A673 (cell line): ENCODE data around the gene TSKS. TPM values are rescaled to one million over a fixed set of nuclear protein-coding genes. Genes with fewer than 3 reads are reported as not detected.
A peak's percentile ranks its signal among the peaks of the same experiment; 100 is the strongest.

Source experiments
- BruUV-seq: library from RNA; stranded (reverse); fragments of 400-500 nt; replicated peaks from 2 replicates; lab custom pipeline; 2021; lab: Mats Ljungman, UMichigan
- CTCF ChIA-PET: fragments of 300-600 bp; sonication (Branson Sonifier 250); formaldehyde crosslinking; loops from one replicate; lab custom pipeline; 2022; ENCODE audit warnings: antibody characterized with exemption; lab: Charles Lee
- POLR2A ChIA-PET: fragments of 300-600 bp; sonication (Branson Sonifier 250); formaldehyde crosslinking; loops from one replicate; lab custom pipeline; 2022; ENCODE audit warnings: antibody characterized with exemption; ENCODE audit not compliant: low non-redundant PET; lab: Charles Lee
- DNase-seq: peaks from one replicate; pipeline ENCODE4 v3.0.0-alpha.2; 2015; ENCODE audit warnings: low spot score
- H3K27ac ChIP-seq: fragments of 200-600 bp; sonication (generic); 2 replicates; pipeline ENCODE4 v1.5.1; 2016; ENCODE audit warnings: mixed run types, low read depth, mild to moderate bottlenecking, mixed read lengths, antibody characterized with exemption, low read length; ENCODE audit not compliant: poor library complexity, severe bottlenecking
- H3K27me3 ChIP-seq: fragments of 200-600 bp; sonication (generic); replicated peaks from 2 replicates; pipeline ENCODE4 v1.6.1; 2017; ENCODE audit warnings: mixed run types, low read depth, mild to moderate bottlenecking, mixed read lengths, antibody characterized with exemption, low read length; ENCODE audit not compliant: insufficient read depth, poor library complexity
- H3K36me3 ChIP-seq: fragments of 200-600 bp; sonication (generic); 2 replicates; pipeline ENCODE4 v1.6.1; 2016; ENCODE audit warnings: mixed run types, mild to moderate bottlenecking, mixed read lengths, antibody characterized with exemption, low read length; ENCODE audit not compliant: insufficient read depth, poor library complexity, severe bottlenecking
- H3K4me1 ChIP-seq: fragments of 200-600 bp; sonication (generic); 2 replicates; pipeline ENCODE4 v1.6.1; 2017; ENCODE audit warnings: mixed run types, mild to moderate bottlenecking, mixed read lengths, antibody characterized with exemption, low read length; ENCODE audit not compliant: insufficient read depth, poor library complexity, severe bottlenecking
- H3K4me3 ChIP-seq: fragments of 200-600 bp; sonication (generic); 2 replicates; pipeline ENCODE4 v1.5.1; 2016; ENCODE audit warnings: low read depth, mixed run types, mild to moderate bottlenecking, mixed read lengths, low read length; ENCODE audit not compliant: poor library complexity, severe bottlenecking
- H3K9me3 ChIP-seq: fragments of 200-600 bp; sonication (generic); 2 replicates; pipeline ENCODE4 v1.6.1; 2016; ENCODE audit warnings: mixed run types, low read depth, mild to moderate bottlenecking, mixed read lengths, antibody characterized with exemption, low read length; ENCODE audit not compliant: poor library complexity, severe bottlenecking
- EZH2 ChIP-seq: fragments of 200-600 bp; sonication (generic); IDR thresholded peaks from 2 replicates; pipeline ENCODE4 v1.6.1; 2017; ENCODE audit warnings: borderline replicate concordance, low read depth, mild to moderate bottlenecking, mixed read lengths, antibody characterized with exemption, low read length; ENCODE audit not compliant: poor library complexity, severe bottlenecking
- intact Hi-C: fragments of 100-400 bp; cut with micrococcal nuclease; formaldehyde crosslinking; loops from one replicate; pipeline ENCODE4 v1.10.0; 2022; ENCODE audit not compliant: unreplicated experiment
- total RNA-seq: library from RNA; stranded (reverse); gene quantifications from 2 replicates; pipeline ENCODE4 v1.2.3, GENCODE V29; 2021
- TF ChIP-seq, protein P1 (sequence below): fragments of 300-800, 200-600 bp; sonication (generic); conservative IDR thresholded peaks from 2 replicates; pipeline ENCODE4 v1.5.1; 2017; ENCODE audit warnings: low read depth, mild to moderate bottlenecking, antibody characterized with exemption, low read length, moderate library complexity, mixed read lengths

Gene TSKS
- total RNA-seq, 1 experiment from 2014 or later = not detected

DNA sequence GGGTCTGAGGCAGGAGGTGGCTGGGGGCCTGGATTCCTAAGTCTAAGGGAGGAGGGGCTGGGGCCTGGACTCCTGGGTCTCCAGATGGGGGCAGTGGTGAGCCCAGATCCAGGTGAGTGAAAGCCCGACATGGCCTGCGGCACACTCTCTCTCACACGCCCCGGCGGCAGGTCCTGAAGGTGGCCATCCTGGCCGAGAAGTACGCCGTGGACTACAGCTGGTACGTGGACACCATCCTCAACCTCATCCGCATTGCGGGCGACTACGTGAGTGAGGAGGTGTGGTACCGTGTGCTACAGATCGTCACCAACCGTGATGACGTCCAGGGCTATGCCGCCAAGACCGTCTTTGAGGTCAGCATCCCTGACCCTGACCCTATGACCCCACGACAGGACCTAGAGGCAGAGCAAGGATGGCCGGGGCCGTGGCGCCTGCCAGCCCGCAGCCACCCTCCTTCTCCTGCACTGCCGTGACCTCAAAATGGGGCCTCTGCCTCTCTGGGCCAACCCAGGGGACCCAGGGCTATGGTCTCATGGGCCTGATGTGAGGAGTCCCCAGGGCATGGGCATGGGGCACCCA, 36.8 kb upstream of the TSKS start:
- DNase-seq = no peak
- Histone ChIP-seq H3K27ac (no peak overlapping the region), H3K36me3 (peaks cover 30% of the 10 kb centered on the region), H3K4me3 (no peak overlapping the region), H3K9me3 (no peaks in the 10 kb centered on the region), H3K4me1 (peaks cover 9% of the 10 kb centered on the region), H3K27me3 (no peaks in the 10 kb centered on the region)
- POLR2A ChIA-PET = no interaction called here
- CTCF ChIA-PET = no interaction called here
- TF ChIP-seq, protein P1, sequence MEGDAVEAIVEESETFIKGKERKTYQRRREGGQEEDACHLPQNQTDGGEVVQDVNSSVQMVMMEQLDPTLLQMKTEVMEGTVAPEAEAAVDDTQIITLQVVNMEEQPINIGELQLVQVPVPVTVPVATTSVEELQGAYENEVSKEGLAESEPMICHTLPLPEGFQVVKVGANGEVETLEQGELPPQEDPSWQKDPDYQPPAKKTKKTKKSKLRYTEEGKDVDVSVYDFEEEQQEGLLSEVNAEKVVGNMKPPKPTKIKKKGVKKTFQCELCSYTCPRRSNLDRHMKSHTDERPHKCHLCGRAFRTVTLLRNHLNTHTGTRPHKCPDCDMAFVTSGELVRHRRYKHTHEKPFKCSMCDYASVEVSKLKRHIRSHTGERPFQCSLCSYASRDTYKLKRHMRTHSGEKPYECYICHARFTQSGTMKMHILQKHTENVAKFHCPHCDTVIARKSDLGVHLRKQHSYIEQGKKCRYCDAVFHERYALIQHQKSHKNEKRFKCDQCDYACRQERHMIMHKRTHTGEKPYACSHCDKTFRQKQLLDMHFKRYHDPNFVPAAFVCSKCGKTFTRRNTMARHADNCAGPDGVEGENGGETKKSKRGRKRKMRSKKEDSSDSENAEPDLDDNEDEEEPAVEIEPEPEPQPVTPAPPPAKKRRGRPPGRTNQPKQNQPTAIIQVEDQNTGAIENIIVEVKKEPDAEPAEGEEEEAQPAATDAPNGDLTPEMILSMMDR = peak; percentile 42; the same call in 1 of the 2 replicates
- no peak for TF ChIP-seq EZH2
- intact Hi-C loops = no loop called here
- BruUV-seq = no TSS peak

- intact Hi-C loops = no loop called here
- no TSS peak for BruUV-seq
- peaks cover 31% of the 10 kb centered on the region for H3K36me3 ChIP-seq
- H3K4me1 ChIP-seq = peaks cover 9% of the 10 kb centered on the region
- H3K27ac ChIP-seq = no peak overlapping the region
- TF ChIP-seq EZH2 = no peak
- TF ChIP-seq, protein P1 = no peak
- no peak for DNase-seq
- no peaks in the 10 kb centered on the region for H3K27me3 ChIP-seq
- H3K4me3 ChIP-seq = no peak overlapping the region
- no peaks in the 10 kb centered on the region for H3K9me3 ChIP-seq
- ChIA-PET POLR2A (no interaction called here), CTCF (no interaction called here)
Measured at GRCh38 chr19:49799271-49799797, 36.2 kb upstream of the TSKS start.

GRCh38 chr19:49798574-49798973, 35.5 kb upstream of the TSKS start:
- Histone ChIP-seq H3K27me3 (no peaks in the 10 kb centered on the region), H3K4me3 (no peak overlapping the region), H3K27ac (no peak overlapping the region), H3K9me3 (no peaks in the 10 kb centered on the region), H3K36me3 (peaks cover 31% of the 10 kb centered on the region), H3K4me1 (peaks cover 9% of the 10 kb centered on the region)
- TF ChIP-seq, protein P1 = no peak
- no peak for TF ChIP-seq EZH2
- BruUV-seq = no TSS peak
- intact Hi-C loops = no loop called here
- DNase-seq = no peak
- ChIA-PET CTCF (no interaction called here), POLR2A (no interaction called here)
